Astrocyte (in vitro differentiated cells and primary cell): Measurements from ENCODE around the gene XKR8. TPM values are rescaled to one million over a fixed set of nuclear protein-coding genes. Genes with fewer than 3 reads are reported as not detected.
A peak's percentile ranks its signal among the peaks of the same experiment; 100 is the strongest.

Experiments used
- DNase-seq: peaks from one replicate; pipeline ENCODE4 v3.0.0-alpha.2; 2010; ENCODE audit warnings: low read depth
- FAIRE-seq: peaks from 2 replicates; lab custom pipeline; 2011; peaks lifted over from hg19 to GRCh38; lab: Jason Lieb, UNC
- H2AFZ ChIP-seq: 2 replicates; pipeline ENCODE4 v1.6.0; 2012; ENCODE audit warnings: low read depth, low read length, inconsistent platforms
- H3K27ac ChIP-seq: 2 replicates; pipeline ENCODE4 v1.5.1; 2011; ENCODE audit warnings: low read depth, low read length, inconsistent platforms
- H3K27me3 ChIP-seq: 2 replicates; pipeline ENCODE4 v1.6.0; 2011; ENCODE audit warnings: low read length, inconsistent platforms; ENCODE audit not compliant: insufficient read depth
- H3K36me3 ChIP-seq: 2 replicates; pipeline ENCODE4 v1.5.1; 2011; ENCODE audit warnings: low read length, inconsistent platforms; ENCODE audit not compliant: insufficient read depth
- H3K4me1 ChIP-seq: 2 replicates; pipeline ENCODE4 v1.5.1; 2011; ENCODE audit warnings: low read length, inconsistent platforms; ENCODE audit not compliant: insufficient read depth
- H3K4me2 ChIP-seq: 2 replicates; pipeline ENCODE4 v1.6.0; 2012; ENCODE audit warnings: low read length, inconsistent platforms
- H3K4me3 ChIP-seq: 2 replicates; pipeline ENCODE4 v1.5.1; 2011; ENCODE audit warnings: low read depth, mild to moderate bottlenecking, low read length, inconsistent platforms; ENCODE audit not compliant: insufficient read depth
- H3K79me2 ChIP-seq: 2 replicates; pipeline ENCODE4 v1.6.0; 2012; ENCODE audit warnings: mild to moderate bottlenecking, low read length, inconsistent platforms; ENCODE audit not compliant: insufficient read depth
- H3K9ac ChIP-seq: 2 replicates; pipeline ENCODE4 v1.6.0; 2012; ENCODE audit warnings: mild to moderate bottlenecking, low read length, inconsistent platforms
- H3K9me3 ChIP-seq: 2 replicates; pipeline ENCODE4 v1.5.1; 2012; ENCODE audit warnings: low read depth, mild to moderate bottlenecking, low read length, inconsistent platforms; ENCODE audit not compliant: insufficient read depth
- H4K20me1 ChIP-seq: 2 replicates; pipeline ENCODE4 v1.6.0; 2012; ENCODE audit warnings: low read length, inconsistent platforms; ENCODE audit not compliant: insufficient read depth
- H3K27ac Mint-ChIP-seq: one replicate; pipeline ENCODE4 v1.8.0; 2021; ENCODE audit warnings: mild to moderate bottlenecking, mixed read lengths; ENCODE audit not compliant: unreplicated experiment
- H3K27me3 Mint-ChIP-seq: one replicate; pipeline ENCODE4 v1.8.0; 2021; ENCODE audit warnings: low read depth, mixed read lengths; ENCODE audit not compliant: unreplicated experiment
- H3K36me3 Mint-ChIP-seq: one replicate; pipeline ENCODE4 v1.8.0; 2021; ENCODE audit warnings: low read depth, mixed read lengths; ENCODE audit not compliant: unreplicated experiment
- H3K4me1 Mint-ChIP-seq: one replicate; pipeline ENCODE4 v1.8.0; 2021; ENCODE audit warnings: low read depth, mixed read lengths; ENCODE audit not compliant: unreplicated experiment
- H3K4me3 Mint-ChIP-seq: one replicate; pipeline ENCODE4 v1.8.0; 2021; ENCODE audit warnings: mild to moderate bottlenecking, moderate library complexity, mixed read lengths; ENCODE audit not compliant: unreplicated experiment
- H3K9me3 Mint-ChIP-seq: one replicate; pipeline ENCODE4 v1.8.0; 2021; ENCODE audit warnings: mild to moderate bottlenecking, mixed read lengths; ENCODE audit not compliant: unreplicated experiment
- CTCF ChIP-seq: IDR thresholded peaks from 2 replicates; pipeline ENCODE4 v1.5.1; 2011; ENCODE audit warnings: low read depth, mild to moderate bottlenecking, inconsistent platforms, low read length, moderate library complexity; ENCODE audit not compliant: insufficient read depth
- EZH2 ChIP-seq: IDR thresholded peaks from 2 replicates; pipeline ENCODE4 v1.6.1; 2012; ENCODE audit warnings: mild to moderate bottlenecking, low read length, inconsistent platforms; ENCODE audit not compliant: insufficient read depth
- total RNA-seq: library from RNA; stranded (reverse); gene quantifications from 2 replicates; pipeline ENCODE4 v1.2.1, GENCODE V29; 2021

XKR8 gene
- total RNA-seq, 1 donor from 2014 or later, result 11.3 TPM

DNA sequence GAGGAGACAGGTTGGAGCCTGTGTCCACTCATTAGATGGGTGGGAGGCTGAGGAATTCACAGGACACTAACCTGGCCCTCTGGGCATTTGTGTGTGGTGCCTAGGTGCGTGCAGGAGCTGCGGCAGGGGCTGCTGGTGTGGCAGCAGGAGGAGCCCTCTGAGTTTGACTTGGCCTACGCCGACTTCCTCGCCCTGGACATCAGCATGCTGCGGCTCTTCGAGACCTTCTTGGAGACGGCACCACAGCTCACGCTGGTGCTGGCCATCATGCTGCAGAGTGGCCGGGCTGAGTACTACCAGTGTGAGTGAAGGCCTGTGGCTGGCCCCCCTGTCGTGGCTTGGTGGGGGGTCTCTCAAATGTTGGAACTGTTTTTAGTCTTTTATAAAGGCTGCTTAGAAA is 3.6 kb downstream of the XKR8 start:
- peaks cover 9% of the 10 kb centered on the region for H4K20me1 ChIP-seq
- H2AFZ ChIP-seq, result no peak overlapping the region
- Mint-ChIP-seq H3K36me3 (peaks cover 18% of the 10 kb centered on the region), H3K4me1 (peaks cover 22% of the 10 kb centered on the region), H3K27ac (no peak overlapping the region), H3K27me3 (no peaks in the 10 kb centered on the region), H3K9me3 (no peaks in the 10 kb centered on the region), H3K4me3 (no peak overlapping the region)
- no peak overlapping the region for H3K9ac ChIP-seq
- no peak overlapping the region for H3K4me3 ChIP-seq
- H3K9me3 ChIP-seq, result no peaks in the 10 kb centered on the region
- TF ChIP-seq EZH2 (no peak), CTCF (no peak)
- H3K79me2 ChIP-seq, result no peaks in the 10 kb centered on the region
- H3K4me1 ChIP-seq, result peaks cover 23% of the 10 kb centered on the region
- no peak overlapping the region for H3K4me2 ChIP-seq
- DNase-seq (no peak), FAIRE-seq (no peak)
- H3K36me3 ChIP-seq, result no peaks in the 10 kb centered on the region
- no peaks in the 10 kb centered on the region for H3K27me3 ChIP-seq
- H3K27ac ChIP-seq, result no peak overlapping the region

DNA sequence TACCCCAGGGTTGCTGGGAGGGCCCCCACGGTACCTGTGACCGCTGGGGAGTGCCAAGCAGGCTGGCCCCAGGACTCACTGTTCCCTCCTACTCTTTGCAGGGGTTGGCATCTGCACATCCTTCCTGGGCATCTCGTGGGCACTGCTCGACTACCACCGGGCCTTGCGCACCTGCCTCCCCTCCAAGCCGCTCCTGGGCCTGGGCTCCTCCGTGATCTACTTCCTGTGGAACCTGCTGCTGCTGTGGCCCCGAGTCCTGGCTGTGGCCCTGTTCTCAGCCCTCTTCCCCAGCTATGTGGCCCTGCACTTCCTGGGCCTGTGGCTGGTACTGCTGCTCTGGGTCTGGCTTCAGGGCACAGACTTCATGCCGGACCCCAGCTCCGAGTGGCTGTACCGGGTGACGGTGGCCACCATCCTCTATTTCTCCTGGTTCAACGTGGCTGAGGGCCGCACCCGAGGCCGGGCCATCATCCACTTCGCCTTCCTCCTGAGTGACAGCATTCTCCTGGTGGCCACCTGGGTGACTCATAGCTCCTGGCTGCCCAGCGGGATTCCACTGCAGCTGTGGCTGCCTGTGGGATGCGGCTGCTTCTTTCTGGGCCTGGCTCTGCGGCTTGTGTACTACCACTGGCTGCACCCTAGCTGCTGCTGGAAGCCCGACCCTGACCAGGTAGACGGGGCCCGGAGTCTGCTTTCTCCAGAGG is 6.8 kb downstream of the XKR8 start:
- TF ChIP-seq EZH2 (no peak), CTCF (no peak)
- no peak overlapping the region for H3K27ac Mint-ChIP-seq
- H3K27ac ChIP-seq, result no peak overlapping the region

More for the DNA sequence above, 6.8 kb downstream of the XKR8 start:
- H3K4me3 ChIP-seq, result no peak overlapping the region
- Mint-ChIP-seq H3K9me3 (no peaks in the 10 kb centered on the region), H3K27me3 (no peaks in the 10 kb centered on the region), H3K36me3 (peaks cover 19% of the 10 kb centered on the region), H3K4me3 (no peak overlapping the region), H3K4me1 (peaks cover 45% of the 10 kb centered on the region)
- no peaks in the 10 kb centered on the region for H3K79me2 ChIP-seq
- H3K27me3 ChIP-seq, result no peaks in the 10 kb centered on the region
- H3K9ac ChIP-seq, result no peak overlapping the region
- no peaks in the 10 kb centered on the region for H3K36me3 ChIP-seq
- DNase-seq, result peak; percentile 32
- peaks cover 5% of the 10 kb centered on the region for H4K20me1 ChIP-seq
- H3K4me1 ChIP-seq, result peaks cover 29% of the 10 kb centered on the region
- no peak overlapping the region for H3K4me2 ChIP-seq
- FAIRE-seq, result no peak
- H2AFZ ChIP-seq, result no peak overlapping the region
- no peaks in the 10 kb centered on the region for H3K9me3 ChIP-seq
